H4 (cell line): Measurements from ENCODE around the gene CLDN11. TPM values are rescaled to one million over a fixed set of nuclear protein-coding genes. Genes with fewer than 3 reads are reported as not detected.
A peak's percentile ranks its signal among the peaks of the same experiment; 100 is the strongest.

ENCODE experiments used
- DNase-seq: peaks from one replicate; pipeline ENCODE4 v3.0.0-alpha.2; 2015; ENCODE audit warnings: low spot score
- total RNA-seq: library from RNA; depleted of rRNA; stranded (reverse); fragments of >200 nt; shearing (Covaris generic); gene quantifications from 2 replicates; pipeline ENCODE4 v1.2.3, GENCODE V29; 2014

The CLDN11 gene
- total RNA-seq, 1 experiment from 2014 or later = 0.06 TPM

- DNase-seq = peak; percentile 31
Observed at GRCh38 chr3:170426240-170426797, 7.7 kb downstream of the CLDN11 start.

GRCh38 chr3:170428095-170428494 lies 9.4 kb downstream of the CLDN11 start:
- DNase-seq = no peak

DNA sequence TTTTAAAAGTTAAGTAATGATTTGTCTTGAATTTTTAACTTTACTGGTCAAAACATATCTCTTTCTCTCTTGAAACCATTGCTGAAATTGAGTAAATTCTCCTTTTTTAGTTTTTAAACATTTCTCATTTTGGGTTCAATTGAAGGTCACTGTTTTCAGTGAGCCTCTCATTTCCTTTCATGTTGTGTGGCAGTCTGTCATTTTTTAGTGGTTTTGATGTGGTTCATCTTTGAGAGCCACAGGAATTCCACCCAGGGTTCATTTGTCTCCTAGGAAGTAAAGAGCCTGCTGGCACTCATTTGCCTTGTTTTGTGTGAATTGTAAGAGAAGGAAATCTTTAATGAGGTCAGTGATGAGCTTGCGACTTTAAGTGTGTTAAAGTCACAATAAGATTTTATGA lies 10.4 kb downstream of the CLDN11 start:
- DNase-seq = peak; percentile 77

DNA sequence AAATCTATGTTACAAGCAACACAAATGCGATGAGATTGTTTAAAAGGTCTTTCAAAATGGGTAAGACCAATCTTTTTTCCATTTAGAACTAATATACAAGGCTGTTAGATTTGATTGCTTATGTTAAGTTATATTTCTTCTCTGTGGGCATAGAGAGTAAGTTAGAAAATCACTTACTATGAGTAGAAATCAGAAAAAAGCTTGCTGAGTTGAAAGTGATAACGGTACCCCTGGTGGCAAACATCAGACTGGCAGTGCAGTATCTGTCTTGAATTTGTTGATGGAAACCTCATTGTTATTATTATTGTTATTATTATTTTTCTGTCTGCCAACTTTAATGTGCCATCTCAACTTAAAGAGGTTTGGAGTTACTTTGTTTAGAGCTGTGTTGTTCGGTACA lies 12.4 kb downstream of the CLDN11 start:
- DNase-seq = no peak

DNA sequence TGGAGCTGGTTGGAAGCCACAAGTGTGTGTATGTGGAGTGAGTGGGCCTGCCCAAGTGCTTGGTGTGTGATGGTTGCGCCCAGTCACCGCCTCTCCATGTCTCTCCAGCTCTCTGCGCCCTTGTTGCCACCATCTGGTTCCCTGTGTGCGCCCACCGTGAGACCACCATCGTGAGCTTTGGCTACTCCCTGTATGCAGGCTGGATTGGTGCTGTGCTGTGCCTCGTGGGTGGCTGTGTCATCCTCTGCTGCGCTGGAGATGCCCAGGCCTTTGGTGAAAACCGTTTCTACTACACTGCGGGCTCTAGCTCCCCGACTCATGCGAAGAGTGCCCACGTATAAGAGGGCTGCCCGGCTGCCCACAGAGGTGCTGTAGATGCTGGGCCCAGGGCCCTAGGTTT lies 13.7 kb downstream of the CLDN11 start:
- no peak for DNase-seq

GRCh38 chr3:170436697-170437096 lies 18.0 kb downstream of the CLDN11 start:
- no peak for DNase-seq

DNA sequence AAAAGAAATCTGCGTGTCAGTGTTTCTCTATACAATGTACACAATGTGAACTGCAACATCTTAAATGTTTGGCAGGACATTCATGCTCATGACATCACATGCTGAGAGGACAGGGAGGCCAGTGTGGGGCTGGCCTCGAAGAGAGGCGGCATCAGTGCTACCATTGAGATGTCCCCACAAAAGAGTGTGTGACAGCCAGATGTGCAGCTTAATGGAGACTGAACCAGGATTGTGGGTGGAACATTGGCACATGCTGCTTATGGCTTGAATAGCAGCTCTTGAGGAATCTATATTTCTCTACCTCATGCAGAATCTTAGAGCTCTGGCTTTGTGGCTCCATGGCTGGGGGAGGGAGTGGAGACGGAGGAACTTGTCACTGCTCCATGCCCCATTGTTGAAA lies 18.5 kb downstream of the CLDN11 start:
- no peak for DNase-seq

DNA sequence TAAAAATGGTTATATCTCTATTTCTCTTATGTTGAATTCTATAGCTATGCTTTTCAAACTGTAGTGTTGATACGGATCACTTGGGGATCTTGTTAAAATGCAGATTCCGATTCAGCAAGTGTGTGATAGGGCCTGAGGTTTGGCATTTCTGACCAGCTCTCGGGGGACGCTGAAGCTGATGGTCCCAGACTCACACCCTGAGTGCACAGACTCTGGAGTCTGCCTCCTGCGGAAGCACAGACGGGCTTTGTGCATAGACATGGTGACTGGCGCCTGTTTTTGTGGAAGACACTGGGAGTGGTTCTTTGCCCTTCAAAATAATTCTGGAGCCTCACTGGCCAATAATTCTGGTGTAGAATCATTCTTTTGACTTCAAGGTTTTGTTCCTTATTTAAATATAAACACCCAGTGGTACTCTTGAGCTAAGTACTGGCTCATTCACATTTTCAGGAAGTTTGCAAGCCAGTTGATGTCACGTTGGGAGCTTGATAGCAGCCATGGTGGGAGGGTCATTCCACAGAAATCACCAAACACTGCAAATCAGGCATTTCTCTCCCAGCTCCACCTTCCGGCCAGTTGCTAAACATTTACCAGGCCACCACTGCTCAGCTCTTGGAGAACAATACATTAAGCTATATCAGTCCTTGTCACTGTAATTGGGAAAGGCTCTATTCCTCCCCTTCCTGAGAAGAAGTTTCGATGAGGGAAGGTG lies 19.2 kb downstream of the CLDN11 start:
- no peak for DNase-seq

DNA sequence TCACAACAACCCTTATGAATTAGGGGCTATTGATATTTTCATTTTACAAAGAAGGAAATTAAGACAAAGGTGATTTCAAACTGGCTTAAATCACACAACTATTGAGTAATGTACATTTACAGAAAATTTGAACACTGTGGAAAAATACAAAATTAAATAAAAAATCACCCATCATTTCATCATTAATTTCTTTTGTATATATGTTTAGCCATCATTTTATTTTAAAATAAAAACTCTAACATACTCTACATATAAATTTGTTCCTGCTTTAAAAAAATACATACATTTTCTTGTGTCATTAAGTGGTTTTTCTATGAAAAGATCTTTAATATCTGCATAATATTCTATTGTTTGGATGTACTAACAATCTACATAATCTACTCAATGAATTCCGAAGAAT lies 20.2 kb downstream of the CLDN11 start:
- DNase-seq = no peak

- no peak for DNase-seq
Observed at GRCh38 chr3:170440344-170440743, 21.7 kb downstream of the CLDN11 start.

DNA sequence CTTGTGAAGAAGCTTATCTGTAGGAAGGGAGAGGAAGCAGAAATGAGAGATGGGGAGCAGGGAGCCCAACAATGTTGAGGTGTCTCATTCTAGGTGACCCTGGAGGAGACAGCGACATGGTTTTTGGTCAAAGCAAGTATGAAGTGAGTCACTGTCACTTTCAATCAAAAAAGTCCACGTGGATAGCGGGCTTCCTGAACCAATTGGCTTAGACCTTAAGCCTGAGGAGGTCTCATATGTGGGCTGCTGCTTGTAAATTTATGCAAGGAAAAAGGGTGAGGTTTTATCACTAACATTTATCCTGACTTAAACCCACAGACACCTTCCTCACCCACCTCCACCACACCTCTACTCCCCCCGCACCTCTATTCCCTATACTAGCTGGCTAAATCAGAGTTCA lies 22.7 kb downstream of the CLDN11 start:
- no peak for DNase-seq

DNA sequence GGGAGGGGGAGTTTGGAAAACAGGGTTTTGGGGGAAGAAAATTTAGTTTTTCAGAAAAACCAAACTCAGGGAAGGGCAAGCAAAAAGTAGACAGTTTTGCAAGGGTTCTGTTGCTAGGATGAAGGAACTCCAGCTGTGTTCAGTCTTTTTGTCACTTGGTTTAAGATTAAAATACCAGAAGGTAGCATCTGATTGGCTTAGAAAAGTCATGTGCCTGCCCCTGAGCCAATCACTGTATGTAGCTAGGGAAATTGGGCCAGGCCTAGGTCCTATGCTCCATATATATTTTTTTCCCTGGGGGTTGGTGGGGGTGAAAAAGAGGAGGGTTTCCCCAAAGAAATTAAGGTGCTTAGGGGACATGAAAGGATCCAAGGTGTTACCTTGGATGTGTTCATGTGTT lies 24.3 kb downstream of the CLDN11 start:
- DNase-seq = no peak

GRCh38 chr3:170443457-170443856 lies 24.8 kb downstream of the CLDN11 start:
- no peak for DNase-seq

GRCh38 chr3:170448584-170448983 lies 29.9 kb downstream of the CLDN11 start:
- no peak for DNase-seq

DNA sequence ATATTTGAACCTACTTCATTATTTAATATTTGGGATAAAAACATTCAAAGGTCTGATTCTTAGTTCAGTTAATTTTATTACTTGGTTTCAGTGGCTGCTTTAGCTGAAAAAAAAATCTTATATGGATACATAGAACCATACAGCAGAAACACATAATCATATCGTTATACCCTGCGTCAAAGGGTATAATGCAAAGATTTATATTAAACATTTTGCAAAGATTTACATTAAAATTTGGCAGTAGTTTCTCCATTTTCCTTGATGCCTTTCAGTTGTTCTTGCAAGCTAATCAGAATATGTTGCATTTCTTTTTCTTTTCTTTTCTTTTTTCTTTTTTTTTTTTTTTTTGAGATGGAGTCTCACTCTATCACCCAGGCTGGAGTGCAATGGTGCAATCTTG lies 31.4 kb downstream of the CLDN11 start:
- no peak for DNase-seq

- DNase-seq = no peak
Observed at GRCh38 chr3:170454509-170454908, 35.8 kb downstream of the CLDN11 start.

DNA sequence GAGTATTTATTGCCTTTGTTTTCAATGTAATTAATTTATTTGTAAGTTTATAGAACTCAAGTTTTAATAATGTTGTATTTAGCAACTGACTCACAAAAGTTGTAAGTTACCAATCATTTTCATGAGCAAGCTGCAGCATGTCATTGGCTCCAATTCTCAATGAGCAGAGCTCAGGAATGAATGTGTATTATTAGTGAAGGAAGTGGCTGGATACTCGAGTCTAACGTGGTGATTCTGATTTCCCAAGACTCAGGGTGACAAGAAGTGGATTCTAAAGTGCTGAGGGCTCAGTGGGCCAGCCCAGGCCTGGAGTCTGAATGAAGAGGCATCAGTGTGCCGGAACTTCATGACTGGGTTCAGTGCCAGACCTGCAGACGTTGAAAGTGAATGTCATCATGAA lies 39.6 kb downstream of the CLDN11 start:
- DNase-seq = no peak

GRCh38 chr3:170463011-170463410 lies 44.3 kb downstream of the CLDN11 start:
- DNase-seq = no peak

GRCh38 chr3:170465955-170466354 lies 47.3 kb downstream of the CLDN11 start:
- DNase-seq = no peak

DNA sequence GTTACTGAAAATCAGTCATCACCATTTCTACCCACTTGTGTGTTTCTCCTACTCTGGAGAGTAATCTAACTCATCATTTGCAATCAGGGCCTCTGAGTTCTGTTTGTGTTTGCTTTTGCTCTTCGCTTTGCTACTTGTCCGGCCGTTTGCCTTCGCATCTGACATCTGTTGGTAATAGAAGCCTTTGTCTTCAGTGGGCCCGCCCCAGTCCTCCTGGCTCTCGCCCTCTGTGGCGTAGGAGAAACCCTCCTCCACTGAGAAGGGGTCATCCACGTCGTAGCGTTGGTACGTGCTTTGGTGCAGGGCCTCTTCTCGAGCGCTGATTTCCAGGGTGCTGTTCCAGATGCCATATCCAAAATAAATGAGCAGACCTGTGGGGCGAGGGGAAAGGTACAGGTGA lies 48.3 kb downstream of the CLDN11 start:
- no peak for DNase-seq

DNA sequence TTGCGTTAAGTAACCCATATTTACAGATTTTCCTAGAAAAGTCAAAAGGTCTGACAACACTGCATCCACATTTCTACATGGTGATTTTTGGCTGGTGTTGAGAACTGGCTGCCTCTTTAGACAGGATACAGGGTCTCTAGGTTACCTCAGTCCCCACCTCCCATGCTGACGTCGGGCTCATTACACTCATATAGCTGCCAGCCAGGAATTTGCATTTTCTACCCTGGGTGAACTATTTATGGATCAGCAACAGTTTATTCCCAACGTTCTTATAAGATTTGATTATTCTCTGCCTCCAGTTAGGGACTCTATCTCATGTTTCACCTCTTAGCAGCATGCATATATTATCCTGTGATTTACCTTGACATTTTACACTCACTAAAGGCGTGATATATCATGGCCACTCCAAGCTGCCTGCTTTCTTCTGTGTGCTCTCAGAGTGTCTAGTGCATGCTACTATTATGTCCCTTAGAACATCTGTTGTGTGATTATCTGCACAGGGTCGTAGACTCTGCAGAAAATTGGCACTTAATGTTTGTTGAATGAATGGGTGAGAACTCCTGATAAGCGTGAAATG lies 49.0 kb downstream of the CLDN11 start:
- no peak for DNase-seq

DNA sequence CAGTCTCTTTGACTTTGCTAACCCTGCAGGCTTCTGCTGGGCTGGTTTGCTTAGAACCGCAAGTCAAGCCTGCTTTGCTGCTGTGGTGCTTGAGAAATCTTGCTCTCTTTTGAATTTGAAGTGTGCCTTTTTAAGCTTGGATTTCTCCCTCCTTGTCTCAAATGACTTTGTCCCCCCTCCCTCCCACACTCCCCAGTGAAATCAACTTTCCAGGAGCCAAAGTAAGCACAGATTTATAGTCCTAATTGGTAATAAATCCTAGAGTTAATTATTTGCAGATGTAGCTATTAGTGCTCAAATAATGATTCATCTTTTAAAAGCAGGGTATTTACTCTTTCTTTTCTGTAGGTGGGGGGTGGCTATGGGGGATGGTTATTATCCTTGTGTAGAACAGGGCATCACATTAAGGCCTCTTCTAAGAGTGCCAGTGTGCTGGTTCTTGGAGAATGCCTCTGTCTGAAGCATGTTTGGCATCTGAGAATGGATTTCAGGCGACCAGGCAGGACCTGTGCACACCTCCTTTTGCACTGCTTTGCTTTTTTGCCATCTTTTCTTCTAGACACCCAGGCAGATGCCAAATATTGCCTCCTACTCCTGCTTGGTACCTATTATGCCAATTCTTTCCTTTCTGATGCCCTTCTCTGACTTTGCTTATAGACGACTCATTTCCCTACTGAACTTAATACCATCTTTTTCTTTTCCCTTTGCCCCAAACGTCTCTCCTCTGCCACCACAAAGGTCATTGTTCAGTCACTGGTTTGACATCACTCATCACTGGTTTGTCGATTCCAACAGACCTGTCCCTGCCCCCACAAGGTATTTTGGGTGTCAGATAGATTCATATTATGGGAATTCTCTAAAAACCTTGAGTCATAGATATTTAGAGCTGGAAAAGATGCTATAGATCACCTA lies 50.7 kb downstream of the CLDN11 start:
- DNase-seq = peak; percentile 59
